HEK293 (cell line): ENCODE measurements around the gene AMER3.
"Not testable (repeated sequence)": the region's sequence is repeated elsewhere in the genome, so short reads cannot be mapped to it uniquely, and the experiment has no call there.

Source experiments
- CTCF ChIA-PET: fragments of 350-600 bp; formaldehyde crosslinking; extraction: SDS; loops from one replicate; lab custom pipeline; 2021; ENCODE audit warnings: antibody characterized with exemption; lab: Yijun Ruan, JAX
- POLR2A ChIA-PET: fragments of 300-600 bp; formaldehyde crosslinking; extraction: SDS; loops from one replicate; lab custom pipeline; 2020; ENCODE audit warnings: antibody characterized with exemption, inconsistent platforms; lab: Yijun Ruan, JAX
- H3K27ac ChIP-seq: fragments of 200-500 bp; sonication (Bioruptor generic); 2 replicates; pipeline ENCODE4 v1.5.1; 2014; ENCODE audit warnings: low read depth, low read length, control low read depth, inconsistent platforms; ENCODE audit errors: extremely low read depth
- H3K36me3 ChIP-seq, 2 experiments: fragments of 200-500 bp in 1 of 2; sonication (Bioruptor generic) in 1 of 2; 1 replicate in 1 of 2; 2 replicates in 1 of 2; pipeline ENCODE4 v1.5.1; 2014 to 2017; ENCODE audit warnings: inconsistent platforms in 2 of 2, low read length in 2 of 2; ENCODE audit not compliant: control insufficient read depth in 2 of 2, insufficient read depth in 1 of 2
- H3K4me1 ChIP-seq: fragments of 200-500 bp; sonication (Bioruptor generic); 2 replicates; pipeline ENCODE4 v1.5.1; 2014; ENCODE audit warnings: mild to moderate bottlenecking, low read length, inconsistent platforms; ENCODE audit not compliant: control insufficient read depth, insufficient read depth
- H3K4me3 ChIP-seq: 2 replicates; pipeline ENCODE4 v1.5.1; 2011; ENCODE audit warnings: low read depth, mild to moderate bottlenecking, control low read depth, low read length, moderate library complexity
- H3K9me3 ChIP-seq: fragments of 200-500 bp; sonication (Bioruptor generic); 2 replicates; pipeline ENCODE4 v1.5.1; 2014; ENCODE audit warnings: low read depth, low read length, inconsistent platforms; ENCODE audit not compliant: control insufficient read depth, insufficient read depth
- EGR2 ChIP-seq: fragments of 450-650 bp; formaldehyde crosslinking; IDR thresholded peaks from 2 replicates; pipeline ENCODE4 v1.5.1; 2016; ENCODE audit warnings: low read depth, missing biosample characterization, missing genetic modification characterization
- GFI1B ChIP-seq: fragments of 450-650 bp; formaldehyde crosslinking; IDR thresholded peaks from 2 replicates; pipeline ENCODE4 v1.5.1; 2016; ENCODE audit warnings: missing biosample characterization, missing genetic modification characterization
- KLF1 ChIP-seq: fragments of 450-650 bp; formaldehyde crosslinking; IDR thresholded peaks from 2 replicates; pipeline ENCODE4 v1.5.1; 2016; ENCODE audit warnings: missing biosample characterization, missing genetic modification characterization
- REPIN1 ChIP-seq: fragments of 450-650 bp; formaldehyde crosslinking; IDR thresholded peaks from 2 replicates; pipeline ENCODE4 v1.5.1; 2017; ENCODE audit warnings: missing biosample characterization, missing genetic modification characterization, low read depth
- SCRT1 ChIP-seq: fragments of 450-650 bp; formaldehyde crosslinking; IDR thresholded peaks from 2 replicates; pipeline ENCODE4 v1.5.1; 2016; ENCODE audit warnings: missing biosample characterization, missing genetic modification characterization, borderline replicate concordance
- ZBTB10 ChIP-seq: fragments of 450-650 bp; formaldehyde crosslinking; IDR thresholded peaks from 2 replicates; pipeline ENCODE4 v1.5.1; 2016; ENCODE audit warnings: missing biosample characterization, missing genetic modification characterization
- ZBTB17 ChIP-seq: fragments of 450-650 bp; formaldehyde crosslinking; IDR thresholded peaks from 2 replicates; pipeline ENCODE4 v1.5.1; 2016; ENCODE audit warnings: missing biosample characterization, missing genetic modification characterization
- ZBTB26 ChIP-seq: fragments of 450-650 bp; formaldehyde crosslinking; optimal IDR thresholded peaks from 2 replicates; pipeline ENCODE3; 2016; ENCODE audit warnings: missing biosample characterization, mild to moderate bottlenecking, missing genetic modification characterization
- ZFHX2 ChIP-seq: fragments of 450-650 bp; formaldehyde crosslinking; conservative IDR thresholded peaks from 2 replicates; pipeline ENCODE4 v1.5.1; 2016; ENCODE audit warnings: missing biosample characterization, missing genetic modification characterization
- ZIC2 ChIP-seq: fragments of 450-650 bp; formaldehyde crosslinking; IDR thresholded peaks from 2 replicates; pipeline ENCODE4 v1.5.1; 2016; ENCODE audit warnings: missing biosample characterization, missing genetic modification characterization
- ZNF10 ChIP-seq: fragments of 450-650 bp; formaldehyde crosslinking; IDR thresholded peaks from 2 replicates; pipeline ENCODE4 v1.5.1; 2017; ENCODE audit warnings: missing biosample characterization, missing genetic modification characterization
- ZNF169 ChIP-seq: fragments of 450-650 bp; formaldehyde crosslinking; IDR thresholded peaks from 2 replicates; pipeline ENCODE4 v1.5.1; 2016; ENCODE audit warnings: missing biosample characterization, missing genetic modification characterization
- ZNF223 ChIP-seq: fragments of 450-650 bp; formaldehyde crosslinking; IDR thresholded peaks from 2 replicates; pipeline ENCODE4 v1.5.1; 2016; ENCODE audit warnings: missing biosample characterization, missing genetic modification characterization
- ZNF341 ChIP-seq: fragments of 450-650 bp; formaldehyde crosslinking; IDR thresholded peaks from 2 replicates; pipeline ENCODE4; 2016; ENCODE audit warnings: low read depth, missing biosample characterization, missing genetic modification characterization
- ZNF423 ChIP-seq: fragments of 450-650 bp; formaldehyde crosslinking; IDR thresholded peaks from 2 replicates; pipeline ENCODE4 v1.5.1; 2016; ENCODE audit warnings: missing biosample characterization, missing genetic modification characterization
- ZNF521 ChIP-seq: fragments of 450-650 bp; formaldehyde crosslinking; IDR thresholded peaks from 2 replicates; pipeline ENCODE4 v1.5.1; 2017; ENCODE audit warnings: missing biosample characterization, mild to moderate bottlenecking, missing genetic modification characterization
- ZNF561 ChIP-seq: fragments of 450-650 bp; IDR thresholded peaks from 2 replicates; pipeline ENCODE4 v1.5.1; 2018; ENCODE audit warnings: missing biosample characterization, missing genetic modification characterization, borderline replicate concordance
- ZNF639 ChIP-seq: fragments of 450-650 bp; formaldehyde crosslinking; IDR thresholded peaks from 2 replicates; pipeline ENCODE4 v1.5.1; 2016; ENCODE audit warnings: missing biosample characterization, missing genetic modification characterization
- ZNF660 ChIP-seq: fragments of 450-650 bp; IDR thresholded peaks from 2 replicates; pipeline ENCODE4 v1.5.1; 2018; ENCODE audit warnings: missing biosample characterization, mild to moderate bottlenecking, missing genetic modification characterization
- ZNF670 ChIP-seq: fragments of 450-650 bp; formaldehyde crosslinking; IDR thresholded peaks from 2 replicates; pipeline ENCODE4 v1.5.1; 2016; ENCODE audit warnings: missing biosample characterization, missing genetic modification characterization, low read depth
- ZNF692 ChIP-seq: fragments of 450-650 bp; formaldehyde crosslinking; IDR thresholded peaks from 2 replicates; pipeline ENCODE4 v1.5.1; 2016; ENCODE audit warnings: missing biosample characterization, missing genetic modification characterization
- ZNF768 ChIP-seq: fragments of 450-650 bp; formaldehyde crosslinking; IDR thresholded peaks from 2 replicates; pipeline ENCODE4 v1.5.1; 2018; ENCODE audit warnings: missing biosample characterization, mild to moderate bottlenecking, missing genetic modification characterization
- ZNF776 ChIP-seq: fragments of 450-650 bp; formaldehyde crosslinking; IDR thresholded peaks from 2 replicates; pipeline ENCODE4 v1.5.0; 2017; ENCODE audit warnings: missing biosample characterization, missing genetic modification characterization, borderline replicate concordance
- ZNF843 ChIP-seq: fragments of 450-650 bp; formaldehyde crosslinking; IDR thresholded peaks from 2 replicates; pipeline ENCODE4 v1.5.1; 2016; ENCODE audit warnings: missing biosample characterization, missing genetic modification characterization
- ZSCAN23 ChIP-seq: fragments of 450-650 bp; formaldehyde crosslinking; IDR thresholded peaks from 2 replicates; pipeline ENCODE4 v1.5.1; 2016; ENCODE audit warnings: missing biosample characterization, missing genetic modification characterization

Gene AMER3

GRCh38 chr2:130755256-130756052, at the start of gene AMER3 (continued):
- TF ChIP-seq ZNF521 (tag by site-specific recombination) (no peak), ZBTB26 (tag by site-specific recombination) (peak; percentile 55), ZNF639 (tag by site-specific recombination) (no peak), ZNF768 (no peak), ZNF776 (tag by site-specific recombination) (no peak), ZNF341 (peak; percentile 53; the same call in 1 of the 2 replicates), ZNF692 (tag by site-specific recombination) (no peak)

GRCh38 chr2:130714795-130715194, 40.5 kb upstream of the AMER3 start:
- H3K4me3 ChIP-seq, H3K36me3 ChIP-seq, H3K27ac ChIP-seq, H3K4me1 ChIP-seq, H3K9me3 ChIP-seq, POLR2A ChIA-PET, CTCF ChIA-PET: not testable (repeated sequence)

- H3K36me3 ChIP-seq: no peaks in the 10 kb centered on the region
- CTCF ChIA-PET: no interaction called here
- TF ChIP-seq SCRT1 (tag by site-specific recombination) (no peak), ZSCAN23 (tag by site-specific recombination) (no peak), ZNF670 (no peak), KLF1 (tag by site-specific recombination) (peak; percentile 90), ZFHX2 (peak; percentile 49; the same call in 1 of the 2 replicates), ZBTB17 (tag by site-specific recombination) (no peak), EGR2 (tag by site-specific recombination) (peak; percentile 59), ZNF223 (tag by site-specific recombination) (no peak)
- TF ChIP-seq, all 188 proteins: peak for 3
- Histone ChIP-seq H3K9me3 (no peaks in the 10 kb centered on the region), H3K4me1 (no peaks in the 10 kb centered on the region), H3K27ac (no peak overlapping the region), H3K4me3 (no peak overlapping the region)
- POLR2A ChIA-PET: no interaction called here
These were observed 35.3 kb upstream of the AMER3 start for GRCh38 chr2:130720036-130720435.

GRCh38 chr2:130720528-130720927, 34.8 kb upstream of the AMER3 start:
- Histone ChIP-seq H3K9me3 (no peaks in the 10 kb centered on the region), H3K27ac (no peak overlapping the region), H3K4me1 (no peaks in the 10 kb centered on the region), H3K36me3 (no peaks in the 10 kb centered on the region), H3K4me3 (no peak overlapping the region)
- CTCF ChIA-PET: no interaction called here
- POLR2A ChIA-PET: no interaction called here
- no peak for TF ChIP-seq ZNF561 (tag by site-specific recombination)
- TF ChIP-seq ZBTB10 (tag by site-specific recombination): no peak
- no peak for TF ChIP-seq ZIC2 (tag by site-specific recombination)
- TF ChIP-seq ZNF169: no peak
- no peak for TF ChIP-seq GFI1B (tag by site-specific recombination)
- TF ChIP-seq ZNF10: no peak
- TF ChIP-seq ZNF423 (tag by site-specific recombination): no peak
- TF ChIP-seq ZNF660: no peak
- TF ChIP-seq ZNF843 (tag by site-specific recombination): no peak
- TF ChIP-seq REPIN1: no peak
